ENCODE measurements around the gene RNF208.

- no peak for TF ChIP-seq CTCF (conservative IDR thresholded peaks at IDR 0.05)
- TF ChIP-seq EZH2 (IDR thresholded peaks at IDR 0.05; ENCODE audit: low read depth), result no peak
These were observed 12.1 kb upstream of the RNF208 start for GRCh38 chr9:137234055-137234697.
